Endothelial cell of umbilical vein (primary cell): ENCODE measurements around the gene SREBF1. TPM values are rescaled to one million over a fixed set of nuclear protein-coding genes. Genes with fewer than 3 reads are reported as not detected.

Experiments
- BruUV-seq: library from RNA; stranded (reverse); fragments of 400-500 nt; replicated peaks from 2 replicates; lab custom pipeline; 2021; lab: Mats Ljungman, UMichigan
- CTCF ChIA-PET: fragments of 300-600, 350-600 bp; sonication (Branson Sonifier 250); formaldehyde crosslinking; loops from one replicate; lab custom pipeline; 2021; ENCODE audit warnings: antibody characterized with exemption, inconsistent platforms; lab: Charles Lee
- POLR2A ChIA-PET: fragments of 300-600, 350-600 bp; sonication (Branson Sonifier 250); formaldehyde crosslinking; loops from one replicate; lab custom pipeline; 2021; ENCODE audit warnings: antibody characterized with exemption, inconsistent platforms; lab: Charles Lee
- DNase-seq: peaks from one replicate; pipeline ENCODE4 v3.0.0-alpha.2; 2011; ENCODE audit warnings: low read depth, low spot score
- FAIRE-seq: peaks from 2 replicates; lab custom pipeline; 2011; peaks lifted over from hg19 to GRCh38; lab: Jason Lieb, UNC
- H2AFZ ChIP-seq: 2 replicates; pipeline ENCODE4 v1.6.0; 2012; ENCODE audit warnings: low read depth, low read length, control low read depth, inconsistent platforms
- H3K27ac ChIP-seq: 2 replicates; pipeline ENCODE4 v1.5.1; 2011; ENCODE audit warnings: low read depth, mild to moderate bottlenecking, control low read depth, low read length, moderate library complexity; ENCODE audit not compliant: insufficient read depth
- H3K27me3 ChIP-seq, 2 experiments: 2 replicates each; pipeline versions ENCODE4 v1.6.0 to v1.6.1; 2011; ENCODE audit warnings: low read length in 2 of 2, mixed read lengths in 1 of 2; ENCODE audit not compliant: control insufficient read depth in 2 of 2, insufficient read depth in 2 of 2
- H3K36me3 ChIP-seq, 2 experiments: 2 replicates in 1 of 2; 3 replicates in 1 of 2; pipeline ENCODE4 v1.5.1; 2011; ENCODE audit warnings: low read length in 2 of 2, mild to moderate bottlenecking in 1 of 2, moderate library complexity in 1 of 2; ENCODE audit not compliant: control insufficient read depth in 2 of 2, insufficient read depth in 2 of 2; ENCODE audit errors: extremely low read depth in 1 of 2
- H3K4me1 ChIP-seq: 3 replicates; pipeline ENCODE4 v1.5.1; 2011; ENCODE audit warnings: mild to moderate bottlenecking, low read length; ENCODE audit not compliant: control insufficient read depth, insufficient read depth; ENCODE audit errors: extremely low read depth
- H3K4me2 ChIP-seq: 2 replicates; pipeline ENCODE4 v1.6.1; 2011; ENCODE audit warnings: low read length, control low read depth, mixed read lengths; ENCODE audit not compliant: insufficient read depth
- H3K4me3 ChIP-seq, 3 experiments: fragments of 200-600 bp in 1 of 3; sonication (generic), shearing (Covaris generic) in 1 of 3; replicated peaks in 1 of 3; 2 replicates each; pipeline ENCODE4 v1.5.1; 2011 to 2016; ENCODE audit warnings: control low read depth in 3 of 3, low read length in 3 of 3, mild to moderate bottlenecking in 2 of 3, inconsistent platforms in 1 of 3, low read depth in 1 of 3, moderate library complexity in 1 of 3; ENCODE audit not compliant: insufficient read depth in 1 of 3
- H3K79me2 ChIP-seq: 2 replicates; pipeline ENCODE4 v1.6.0; 2012; ENCODE audit warnings: low read length, inconsistent platforms; ENCODE audit not compliant: control insufficient read depth, insufficient read depth
- H3K9ac ChIP-seq: replicated peaks from 2 replicates; pipeline ENCODE3; 2011; ENCODE audit warnings: low read length, control low read depth; ENCODE audit not compliant: insufficient read depth; ENCODE audit errors: extremely low read depth
- H3K9me1 ChIP-seq: replicated peaks from 3 replicates; pipeline ENCODE4 v1.6.0; 2011; ENCODE audit warnings: mild to moderate bottlenecking, low read length; ENCODE audit not compliant: control insufficient read depth, insufficient read depth; ENCODE audit errors: extremely low read depth
- H3K9me3 ChIP-seq: replicated peaks from 2 replicates; pipeline ENCODE4 v1.5.1; 2012; ENCODE audit warnings: low read length, inconsistent platforms; ENCODE audit not compliant: control insufficient read depth, insufficient read depth
- H4K20me1 ChIP-seq: replicated peaks from 2 replicates; pipeline ENCODE3; 2011; ENCODE audit warnings: mild to moderate bottlenecking, low read length; ENCODE audit not compliant: control insufficient read depth, insufficient read depth; ENCODE audit errors: extremely low read depth
- CTCF ChIP-seq, 2 donors: IDR thresholded peaks; 1 replicate in 1 of 2; 2 replicates in 1 of 2; pipeline ENCODE4 v1.5.1; 2011; ENCODE audit warnings: low read length in 2 of 2, mild to moderate bottlenecking in 2 of 2, moderate library complexity in 2 of 2, control low read depth in 1 of 2, inconsistent platforms in 1 of 2, low read depth in 1 of 2; ENCODE audit not compliant: insufficient read depth in 1 of 2; ENCODE audit errors: extremely low read depth in 1 of 2
- EZH2 ChIP-seq: IDR thresholded peaks from 2 replicates; pipeline ENCODE4 v1.6.1; 2012; ENCODE audit warnings: borderline replicate concordance, low read depth, mild to moderate bottlenecking, moderate library complexity, low read length, inconsistent platforms; ENCODE audit not compliant: severe bottlenecking
- FOS ChIP-seq: IDR thresholded peaks from 2 replicates; pipeline ENCODE4 v1.6.1; 2011; ENCODE audit warnings: mild to moderate bottlenecking, low read length, moderate library complexity, borderline replicate concordance; ENCODE audit not compliant: insufficient read depth
- GATA2 ChIP-seq: IDR thresholded peaks from 2 replicates; pipeline ENCODE4 v1.7.0; 2011; ENCODE audit warnings: low read depth, mild to moderate bottlenecking, moderate library complexity, mixed read lengths, low read length; ENCODE audit not compliant: insufficient read length, insufficient read depth
- JUN ChIP-seq: IDR thresholded peaks from 2 replicates; pipeline ENCODE4 v1.6.1; 2011; ENCODE audit warnings: borderline replicate concordance, low read depth; ENCODE audit not compliant: insufficient read length, insufficient read depth
- MYC ChIP-seq: IDR thresholded peaks from one replicate; pipeline ENCODE4 v1.6.1; 2011; ENCODE audit warnings: mild to moderate bottlenecking, low read depth, low read length
- POLR2A ChIP-seq: IDR thresholded peaks from 2 replicates; pipeline ENCODE4 v1.6.1; 2012; ENCODE audit warnings: low read depth, mild to moderate bottlenecking, control low read depth, low read length
- POLR2AphosphoS5 ChIP-seq: IDR thresholded peaks from 2 replicates; pipeline ENCODE4 v1.6.1; 2012; ENCODE audit warnings: low read depth, mild to moderate bottlenecking, control low read depth, low read length, moderate library complexity; ENCODE audit not compliant: insufficient read depth
- dilution Hi-C: fragments of 300-500 bp; cut with MboI; formaldehyde crosslinking; loops from one replicate; pipeline ENCODE4 v1.15.0; 2019; ENCODE audit warnings: low sequenced_read_pairs; ENCODE audit not compliant: extremely low pct_ligation_motif_present
- intact Hi-C: fragments of 100-400 bp; cut with micrococcal nuclease; formaldehyde crosslinking; loops from one replicate; pipeline ENCODE4 v1.10.0; 2022
- polyA plus RNA-seq, 4 experiments: library from polyadenylated mRNA; depleted of rRNA in 3 of 4; stranded (reverse) in 3 of 4; unstranded in 1 of 4; fragments of >200 nt; gene quantifications; 2 replicates each; pipeline versions ENCODE4 v1.2.1 to v1.2.3, GENCODE V29; 2011 to 2012; ENCODE audit warnings: missing spikeins in 1 of 4
- total RNA-seq: library from RNA; stranded (reverse); gene quantifications from 2 replicates; pipeline ENCODE4 v1.2.3, GENCODE V29; 2021
- TF ChIP-seq, protein P1 (sequence below): IDR thresholded peaks from 2 replicates; pipeline ENCODE4 v1.6.1; 2011; ENCODE audit not compliant: insufficient read depth, insufficient read length

SREBF1 gene
- total and polyA plus RNA-seq, 2 donors (not counting 3 experiments of a cell fraction or from before 2014, with no cell fraction given) = 50.4 to 109 TPM

DNA sequence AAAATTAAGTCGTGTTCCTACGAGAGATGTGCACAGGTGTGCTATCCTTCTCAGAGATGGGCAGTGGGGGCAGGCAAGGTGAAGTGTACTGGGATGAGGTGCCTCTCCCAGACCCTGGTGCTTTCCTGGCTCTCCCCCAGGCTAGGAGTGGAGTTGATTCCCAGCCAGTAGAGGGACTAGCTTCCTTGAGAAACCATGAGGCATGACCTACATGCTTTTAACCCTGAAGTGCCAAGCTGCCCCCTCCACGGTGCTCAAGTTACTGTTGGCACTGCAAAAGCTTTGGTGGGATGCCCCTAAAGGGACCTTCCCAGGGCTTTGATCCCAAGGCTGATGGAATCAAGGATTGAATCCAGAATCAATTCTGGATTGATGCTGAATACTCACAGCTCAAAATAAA, 47.0 kb upstream of the SREBF1 start:
- TF ChIP-seq MYC (no peak), GATA2 (no peak), FOS (no peak), POLR2A (no peak)
- H3K36me3 ChIP-seq = peaks cover 0 to 10% of the 10 kb centered on the region in 2 experiments
- intact Hi-C loops = no loop called here
- H3K9me1 ChIP-seq = no peaks in the 10 kb centered on the region
- dilution Hi-C loops = loop anchor here (25.0 kb wide), 1 partner anchor 154 kb away; the partner anchor contains the start of genes ATPAF2 and GID4
- H3K79me2 ChIP-seq = no peaks in the 10 kb centered on the region
- no peaks in the 10 kb centered on the region for H3K27me3 ChIP-seq
- no peak overlapping the region for H3K4me2 ChIP-seq
- H3K4me1 ChIP-seq = peaks cover 10% of the 10 kb centered on the region
- CTCF ChIA-PET = interaction anchor here (1.1 to 2.6 kb wide), 4 partner anchors 10 to 149 kb away, joined by 3 to 18 read pairs (median 4); no protein-coding TSS in a partner anchor
- no peaks in the 10 kb centered on the region for H3K9me3 ChIP-seq
- H3K9ac ChIP-seq = no peak overlapping the region
- no peak for FAIRE-seq
- no peak overlapping the region for H3K4me3 ChIP-seq
- no TSS peak for BruUV-seq
- POLR2A ChIA-PET = no interaction called here
- no peak overlapping the region for H3K27ac ChIP-seq
- DNase-seq = no peak
- no peak overlapping the region for H2AFZ ChIP-seq
- no peaks in the 10 kb centered on the region for H4K20me1 ChIP-seq

- H3K36me3 ChIP-seq = peaks cover 0 to 11% of the 10 kb centered on the region in 2 experiments
- intact Hi-C loops = no loop called here
Measured at GRCh38 chr17:17882082-17882581, 45.3 kb upstream of the SREBF1 start.

More at GRCh38 chr17:17882082-17882581, 45.3 kb upstream of the SREBF1 start:
- H3K27ac ChIP-seq = no peak overlapping the region
- POLR2A ChIA-PET = no interaction called here
- H3K79me2 ChIP-seq = no peaks in the 10 kb centered on the region
- no peak overlapping the region for H3K4me2 ChIP-seq
- no peaks in the 10 kb centered on the region for H4K20me1 ChIP-seq
- no peaks in the 10 kb centered on the region for H3K9me1 ChIP-seq
- no peak overlapping the region for H3K4me3 ChIP-seq
- DNase-seq (no peak), FAIRE-seq (no peak)
- no TSS peak for BruUV-seq
- no peaks in the 10 kb centered on the region for H3K9me3 ChIP-seq
- TF ChIP-seq, protein P1, sequence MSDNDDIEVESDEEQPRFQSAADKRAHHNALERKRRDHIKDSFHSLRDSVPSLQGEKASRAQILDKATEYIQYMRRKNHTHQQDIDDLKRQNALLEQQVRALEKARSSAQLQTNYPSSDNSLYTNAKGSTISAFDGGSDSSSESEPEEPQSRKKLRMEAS = no peak
- TF ChIP-seq CTCF (IDR thresholded peaks at IDR 0.05; ENCODE audit: extremely low read depth in 1 of 2, insufficient read depth in 1 of 2, low read depth in 1 of 2, low read length in 2 of 2) (no peak), EZH2 (no peak), POLR2AphosphoS5 (no peak), FOS (no peak), GATA2 (no peak), POLR2A (no peak), MYC (no peak), JUN (no peak)
- H3K9ac ChIP-seq = no peak overlapping the region
- dilution Hi-C loops = loop anchor here (25.0 kb wide), 1 partner anchor 155 kb away; the partner anchor contains the start of genes ATPAF2 and GID4
- no peaks in the 10 kb centered on the region for H3K27me3 ChIP-seq
- CTCF ChIA-PET = interaction anchor here (3.2 kb wide), 1 partner anchor 9 kb away, joined by 9 read pairs; no protein-coding TSS in a partner anchor
- H2AFZ ChIP-seq = no peak overlapping the region
- H3K4me1 ChIP-seq = peaks cover 20% of the 10 kb centered on the region
